ENCODE measurements around the gene MAT2B.

DNA sequence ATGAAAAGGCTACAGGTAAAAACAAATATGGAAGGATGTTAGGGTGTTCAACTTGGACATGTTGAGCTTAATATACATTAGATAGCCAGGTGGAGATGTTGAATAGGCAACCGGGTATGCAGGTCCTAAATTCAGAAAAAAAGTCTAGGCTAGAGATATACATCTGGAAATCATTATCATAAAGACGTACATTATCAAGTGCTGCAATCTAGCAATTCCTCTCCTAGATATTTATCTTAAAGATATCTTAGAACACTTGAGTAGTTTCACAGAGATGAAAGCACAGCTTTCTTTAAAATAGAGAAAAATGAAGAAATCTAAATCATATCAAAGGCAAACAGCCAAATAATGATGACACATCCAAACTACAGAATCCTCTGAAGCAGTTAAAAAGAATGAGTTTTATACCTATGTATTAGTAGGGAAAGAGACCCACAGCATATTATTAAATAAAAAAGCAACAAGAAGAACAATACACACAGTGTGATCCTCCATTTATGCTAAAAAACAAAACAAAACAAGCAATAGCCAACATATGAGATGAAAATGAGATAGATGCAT, 49.3 kb upstream of the MAT2B start:
- TF ChIP-seq, protein P1, sequence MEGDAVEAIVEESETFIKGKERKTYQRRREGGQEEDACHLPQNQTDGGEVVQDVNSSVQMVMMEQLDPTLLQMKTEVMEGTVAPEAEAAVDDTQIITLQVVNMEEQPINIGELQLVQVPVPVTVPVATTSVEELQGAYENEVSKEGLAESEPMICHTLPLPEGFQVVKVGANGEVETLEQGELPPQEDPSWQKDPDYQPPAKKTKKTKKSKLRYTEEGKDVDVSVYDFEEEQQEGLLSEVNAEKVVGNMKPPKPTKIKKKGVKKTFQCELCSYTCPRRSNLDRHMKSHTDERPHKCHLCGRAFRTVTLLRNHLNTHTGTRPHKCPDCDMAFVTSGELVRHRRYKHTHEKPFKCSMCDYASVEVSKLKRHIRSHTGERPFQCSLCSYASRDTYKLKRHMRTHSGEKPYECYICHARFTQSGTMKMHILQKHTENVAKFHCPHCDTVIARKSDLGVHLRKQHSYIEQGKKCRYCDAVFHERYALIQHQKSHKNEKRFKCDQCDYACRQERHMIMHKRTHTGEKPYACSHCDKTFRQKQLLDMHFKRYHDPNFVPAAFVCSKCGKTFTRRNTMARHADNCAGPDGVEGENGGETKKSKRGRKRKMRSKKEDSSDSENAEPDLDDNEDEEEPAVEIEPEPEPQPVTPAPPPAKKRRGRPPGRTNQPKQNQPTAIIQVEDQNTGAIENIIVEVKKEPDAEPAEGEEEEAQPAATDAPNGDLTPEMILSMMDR (IDR thresholded peaks at IDR 0.05), result no peak
- no peak for TF ChIP-seq POLR2A (IDR thresholded peaks at IDR 0.05)
